ENCODE measurements around the gene NRG3.
A peak's percentile ranks its signal among the peaks of the same experiment; 100 is the strongest.

Gene NRG3

DNA sequence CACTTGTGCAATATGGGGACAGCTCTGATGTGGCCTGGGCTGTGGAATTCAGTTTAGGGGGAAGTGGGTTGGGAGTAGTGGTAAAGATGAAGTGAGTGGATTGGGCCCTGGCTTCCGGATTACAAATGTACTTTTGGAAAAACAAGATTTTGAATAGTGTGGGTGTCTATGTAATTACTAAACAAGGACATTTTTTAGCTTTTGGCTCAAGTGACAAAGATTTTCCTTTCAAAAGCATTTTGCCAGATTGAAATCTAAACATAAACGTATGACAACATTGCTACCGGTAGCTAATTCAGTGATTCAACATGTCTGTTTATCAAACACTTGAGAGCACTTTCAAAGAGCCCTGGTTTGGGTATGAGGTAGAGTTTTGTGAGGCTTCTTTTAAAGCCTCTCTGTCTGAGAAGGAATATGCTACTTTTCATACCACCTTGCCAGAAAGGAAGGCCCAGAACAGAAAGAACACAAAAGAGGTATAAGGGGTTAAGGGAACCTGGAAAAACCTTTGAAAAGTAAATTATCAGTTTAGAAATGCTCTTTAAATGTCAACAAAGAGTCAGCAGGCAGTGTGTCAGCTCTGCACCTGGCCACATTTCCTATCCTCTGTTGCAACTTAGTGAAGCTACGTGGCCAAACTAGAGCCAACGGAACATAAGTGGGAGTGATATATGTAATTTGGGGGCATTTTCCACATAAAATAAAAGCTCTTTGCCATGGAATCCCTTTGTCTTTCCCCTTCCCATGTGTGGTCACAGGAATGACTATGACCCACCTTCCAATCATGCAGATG, 516.1 kb downstream of the NRG3 start:
- H3K4me1 ChIP-seq, result peaks cover 33% of the 10 kb centered on the region
- no peak for DNase-seq
- TF ChIP-seq, protein P1, sequence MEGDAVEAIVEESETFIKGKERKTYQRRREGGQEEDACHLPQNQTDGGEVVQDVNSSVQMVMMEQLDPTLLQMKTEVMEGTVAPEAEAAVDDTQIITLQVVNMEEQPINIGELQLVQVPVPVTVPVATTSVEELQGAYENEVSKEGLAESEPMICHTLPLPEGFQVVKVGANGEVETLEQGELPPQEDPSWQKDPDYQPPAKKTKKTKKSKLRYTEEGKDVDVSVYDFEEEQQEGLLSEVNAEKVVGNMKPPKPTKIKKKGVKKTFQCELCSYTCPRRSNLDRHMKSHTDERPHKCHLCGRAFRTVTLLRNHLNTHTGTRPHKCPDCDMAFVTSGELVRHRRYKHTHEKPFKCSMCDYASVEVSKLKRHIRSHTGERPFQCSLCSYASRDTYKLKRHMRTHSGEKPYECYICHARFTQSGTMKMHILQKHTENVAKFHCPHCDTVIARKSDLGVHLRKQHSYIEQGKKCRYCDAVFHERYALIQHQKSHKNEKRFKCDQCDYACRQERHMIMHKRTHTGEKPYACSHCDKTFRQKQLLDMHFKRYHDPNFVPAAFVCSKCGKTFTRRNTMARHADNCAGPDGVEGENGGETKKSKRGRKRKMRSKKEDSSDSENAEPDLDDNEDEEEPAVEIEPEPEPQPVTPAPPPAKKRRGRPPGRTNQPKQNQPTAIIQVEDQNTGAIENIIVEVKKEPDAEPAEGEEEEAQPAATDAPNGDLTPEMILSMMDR (IDR thresholded peaks at IDR 0.05; ENCODE audit: low read depth, low read length), result no peak

DNA sequence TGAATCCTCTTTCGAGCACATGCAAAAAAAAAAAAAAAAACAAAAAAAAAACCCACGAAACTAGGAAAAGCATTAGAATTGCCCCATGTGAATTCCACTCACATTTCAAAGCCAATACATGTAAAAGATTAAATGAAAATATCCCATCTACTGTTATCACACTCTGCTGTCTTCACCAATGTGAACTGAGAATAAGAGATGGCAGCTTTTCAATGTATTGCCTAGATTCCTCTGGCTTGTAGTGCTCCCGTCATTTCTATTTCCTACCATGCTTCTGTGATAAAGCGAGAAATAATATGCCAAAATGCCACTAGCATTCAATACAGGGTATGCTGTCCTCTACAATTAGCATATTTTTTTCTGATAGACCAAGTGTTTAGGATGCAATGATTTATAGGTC, 517.0 kb downstream of the NRG3 start:
- H3K4me3 ChIP-seq (ENCODE audit: low read depth, low read length), result no peak overlapping the region
- peaks cover 42% of the 10 kb centered on the region for H3K4me1 ChIP-seq
- no peaks in the 10 kb centered on the region for H3K9me3 ChIP-seq
- no peak for DNase-seq
- TF ChIP-seq, protein P1 (IDR thresholded peaks at IDR 0.05; ENCODE audit: low read depth, low read length), result no peak
- no peaks in the 10 kb centered on the region for H3K36me3 ChIP-seq
- no peaks in the 10 kb centered on the region for H3K27me3 ChIP-seq

More for the DNA sequence above, 516.1 kb downstream of the NRG3 start:
- Histone ChIP-seq H3K9me3 (no peaks in the 10 kb centered on the region), H3K4me3 (ENCODE audit: low read depth, low read length) (no peak overlapping the region), H3K36me3 (no peaks in the 10 kb centered on the region), H3K27me3 (no peaks in the 10 kb centered on the region)

DNA sequence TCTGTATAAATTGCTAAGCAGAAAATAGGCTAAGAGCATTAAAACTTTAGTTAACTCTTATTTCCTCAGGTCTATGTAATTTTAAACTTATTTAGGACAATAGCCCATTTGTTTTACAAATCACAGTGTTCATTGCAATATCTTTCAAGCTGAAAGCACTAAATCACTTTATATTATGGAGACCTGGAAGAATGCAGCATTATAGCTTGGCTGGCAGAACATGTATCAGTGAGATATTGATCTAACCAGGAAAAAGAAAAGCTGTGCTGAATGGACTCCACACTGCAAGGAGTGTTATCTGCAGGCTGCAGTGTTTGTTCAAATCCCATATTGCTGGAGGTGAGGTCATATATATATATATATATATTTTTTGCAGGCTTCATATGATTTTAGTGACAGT, 517.5 kb downstream of the NRG3 start:
- Histone ChIP-seq H3K4me3 (ENCODE audit: low read depth, low read length) (no peak overlapping the region), H3K36me3 (no peaks in the 10 kb centered on the region), H3K27me3 (no peaks in the 10 kb centered on the region), H3K4me1 (peaks cover 44% of the 10 kb centered on the region), H3K9me3 (no peaks in the 10 kb centered on the region)
- peak; percentile 43 for DNase-seq
- TF ChIP-seq, protein P1 (IDR thresholded peaks at IDR 0.05; ENCODE audit: low read depth, low read length), result no peak

DNA sequence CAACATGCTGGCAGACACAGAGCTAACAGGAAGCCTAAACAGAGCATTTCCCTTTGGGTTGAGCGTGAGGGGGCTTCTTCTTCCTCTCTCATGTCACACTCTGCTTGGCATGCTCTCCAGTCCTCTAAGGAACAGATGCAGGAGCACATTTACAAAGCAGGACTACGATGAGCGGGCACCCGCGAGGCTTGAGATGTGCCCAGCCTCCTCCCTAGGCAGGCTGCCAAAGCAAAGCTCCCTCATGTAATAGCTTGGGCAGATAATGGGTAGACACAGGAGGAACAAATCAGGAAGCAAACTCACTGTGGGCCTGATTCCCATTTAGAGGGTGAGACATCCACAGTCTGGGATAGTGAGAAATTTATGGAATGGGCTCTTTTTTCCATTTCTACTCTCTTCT, 519.1 kb downstream of the NRG3 start:
- H3K36me3 ChIP-seq, result no peaks in the 10 kb centered on the region
- H3K4me3 ChIP-seq (ENCODE audit: low read depth, low read length), result no peak overlapping the region
- no peaks in the 10 kb centered on the region for H3K9me3 ChIP-seq
- H3K27me3 ChIP-seq, result no peaks in the 10 kb centered on the region
- TF ChIP-seq, protein P1 (IDR thresholded peaks at IDR 0.05; ENCODE audit: low read depth, low read length), result no peak
- H3K4me1 ChIP-seq, result peaks cover 48% of the 10 kb centered on the region
- peak; percentile 66 for DNase-seq

DNA sequence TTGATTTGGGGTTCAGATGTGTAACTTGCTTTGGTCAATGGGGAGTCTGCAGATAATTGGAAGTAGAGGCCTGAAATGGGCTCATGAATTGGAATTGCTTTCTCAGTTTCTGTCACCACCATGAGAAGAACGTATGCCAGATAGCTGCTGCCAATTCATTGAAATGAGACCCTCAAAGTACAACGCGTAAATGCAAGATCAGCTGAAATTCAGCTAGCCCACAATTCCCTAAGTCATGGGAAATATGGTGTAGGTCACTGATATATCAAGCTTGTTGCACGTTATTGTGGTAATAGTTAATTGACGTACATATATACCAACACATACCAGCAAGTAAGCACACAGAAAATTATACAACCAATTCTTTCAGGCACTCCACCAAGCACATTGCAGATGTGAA, 520.0 kb downstream of the NRG3 start:
- DNase-seq, result no peak
- H3K4me3 ChIP-seq (ENCODE audit: low read depth, low read length), result no peak overlapping the region
- no peaks in the 10 kb centered on the region for H3K9me3 ChIP-seq
- peaks cover 53% of the 10 kb centered on the region for H3K4me1 ChIP-seq
- H3K27me3 ChIP-seq, result no peaks in the 10 kb centered on the region
- no peaks in the 10 kb centered on the region for H3K36me3 ChIP-seq
- TF ChIP-seq, protein P1 (IDR thresholded peaks at IDR 0.05; ENCODE audit: low read depth, low read length), result no peak

DNA sequence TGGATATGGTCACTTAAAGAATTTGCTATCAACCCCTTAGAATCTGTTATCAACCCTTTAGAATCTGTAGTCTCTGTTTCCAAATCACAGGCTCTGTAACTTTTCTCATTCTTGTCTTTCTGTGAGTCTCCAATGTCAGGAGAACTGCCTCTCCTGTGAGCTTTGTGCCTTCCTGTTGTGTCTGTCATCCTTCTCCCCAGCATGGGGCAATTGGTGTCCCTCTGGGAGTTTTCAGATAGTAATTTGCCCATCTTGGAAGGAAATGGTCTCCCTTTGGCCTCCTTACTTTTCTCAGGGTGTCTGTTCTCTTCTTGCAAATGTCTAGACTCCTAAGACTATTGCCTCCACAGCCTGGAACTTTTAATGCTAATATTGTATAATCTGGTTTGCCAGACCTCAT, 521.9 kb downstream of the NRG3 start:
- TF ChIP-seq, protein P1 (IDR thresholded peaks at IDR 0.05; ENCODE audit: low read depth, low read length), result no peak
- peaks cover 49% of the 10 kb centered on the region for H3K4me1 ChIP-seq
- H3K4me3 ChIP-seq (ENCODE audit: low read depth, low read length), result no peak overlapping the region
- H3K36me3 ChIP-seq, result no peaks in the 10 kb centered on the region
- H3K9me3 ChIP-seq, result no peaks in the 10 kb centered on the region
- no peak for DNase-seq
- no peaks in the 10 kb centered on the region for H3K27me3 ChIP-seq

Measured in BE2C (cell line).